22Rv1 (cell line): ENCODE results near the gene MAN1A1.

Experiments
- ZFX ChIP-seq: fragments of 450-650 bp; IDR thresholded peaks from 2 replicates; pipeline ENCODE4 v1.6.1; 2017; ENCODE audit warnings: antibody characterized with exemption, borderline replicate concordance
- TF ChIP-seq, protein P1 (sequence below): fragments of 450-650 bp; IDR thresholded peaks from 2 replicates; pipeline ENCODE4 v1.5.1; 2017; ENCODE audit warnings: mild to moderate bottlenecking

DNA sequence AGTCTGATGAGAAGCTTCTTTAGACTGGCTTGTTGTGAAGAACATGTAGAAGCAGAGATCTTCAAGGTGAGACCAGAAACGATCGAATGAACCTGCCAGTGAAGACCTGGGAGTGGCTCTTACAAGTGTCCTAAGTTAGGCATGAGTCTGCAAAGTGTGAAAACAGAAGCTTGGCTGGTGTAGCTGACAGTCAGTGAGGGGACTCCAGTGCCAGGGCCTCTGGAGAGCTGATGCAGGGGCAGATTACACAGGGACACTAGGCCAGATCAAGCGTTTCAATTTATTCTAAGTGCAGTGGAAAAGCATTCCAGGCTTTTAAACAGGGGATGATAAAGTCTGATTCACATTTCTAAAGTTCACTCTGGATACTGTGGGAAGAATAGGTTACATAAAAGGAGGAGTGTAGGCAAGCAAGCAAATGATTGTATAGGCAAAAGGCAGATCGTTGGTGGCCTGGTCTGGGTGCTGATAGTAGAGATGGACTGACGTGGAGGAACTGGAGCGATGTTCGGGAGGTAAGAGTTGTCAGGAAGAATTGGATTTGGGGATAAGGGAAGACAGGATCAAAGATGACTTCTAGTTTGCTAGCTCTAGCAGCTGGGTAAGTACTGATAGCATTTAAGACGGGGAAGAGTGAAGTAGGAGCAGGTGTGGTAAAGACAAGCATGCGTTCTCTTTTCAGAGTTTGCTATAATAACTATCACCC is 133.5 kb downstream of the MAN1A1 start:
- TF ChIP-seq, protein P1, sequence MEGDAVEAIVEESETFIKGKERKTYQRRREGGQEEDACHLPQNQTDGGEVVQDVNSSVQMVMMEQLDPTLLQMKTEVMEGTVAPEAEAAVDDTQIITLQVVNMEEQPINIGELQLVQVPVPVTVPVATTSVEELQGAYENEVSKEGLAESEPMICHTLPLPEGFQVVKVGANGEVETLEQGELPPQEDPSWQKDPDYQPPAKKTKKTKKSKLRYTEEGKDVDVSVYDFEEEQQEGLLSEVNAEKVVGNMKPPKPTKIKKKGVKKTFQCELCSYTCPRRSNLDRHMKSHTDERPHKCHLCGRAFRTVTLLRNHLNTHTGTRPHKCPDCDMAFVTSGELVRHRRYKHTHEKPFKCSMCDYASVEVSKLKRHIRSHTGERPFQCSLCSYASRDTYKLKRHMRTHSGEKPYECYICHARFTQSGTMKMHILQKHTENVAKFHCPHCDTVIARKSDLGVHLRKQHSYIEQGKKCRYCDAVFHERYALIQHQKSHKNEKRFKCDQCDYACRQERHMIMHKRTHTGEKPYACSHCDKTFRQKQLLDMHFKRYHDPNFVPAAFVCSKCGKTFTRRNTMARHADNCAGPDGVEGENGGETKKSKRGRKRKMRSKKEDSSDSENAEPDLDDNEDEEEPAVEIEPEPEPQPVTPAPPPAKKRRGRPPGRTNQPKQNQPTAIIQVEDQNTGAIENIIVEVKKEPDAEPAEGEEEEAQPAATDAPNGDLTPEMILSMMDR = no peak
- TF ChIP-seq ZFX = no peak
